Coronary artery (tissue), 2 donors: ENCODE results near the gene TRPV5.

Experiments
- DNase-seq: peaks from one replicate; pipeline ENCODE4 v3.0.0-alpha.2; 2017; ENCODE audit warnings: low spot score
- H3K27ac ChIP-seq, 2 donors: fragments of 200-600 bp; sonication (generic); one replicate each; pipeline ENCODE4 v1.5.1; 2016 to 2019
- H3K4me3 ChIP-seq: fragments of 200-600 bp; sonication (generic); 2 replicates; pipeline ENCODE4 v1.5.1; 2016; ENCODE audit warnings: mild to moderate bottlenecking, moderate library complexity
- TF ChIP-seq, protein P1 (sequence below): fragments of 200-600 bp; sonication (generic); IDR thresholded peaks from one replicate; pipeline ENCODE4 v1.5.1; 2019; ENCODE audit warnings: antibody characterized with exemption

The TRPV5 gene

DNA sequence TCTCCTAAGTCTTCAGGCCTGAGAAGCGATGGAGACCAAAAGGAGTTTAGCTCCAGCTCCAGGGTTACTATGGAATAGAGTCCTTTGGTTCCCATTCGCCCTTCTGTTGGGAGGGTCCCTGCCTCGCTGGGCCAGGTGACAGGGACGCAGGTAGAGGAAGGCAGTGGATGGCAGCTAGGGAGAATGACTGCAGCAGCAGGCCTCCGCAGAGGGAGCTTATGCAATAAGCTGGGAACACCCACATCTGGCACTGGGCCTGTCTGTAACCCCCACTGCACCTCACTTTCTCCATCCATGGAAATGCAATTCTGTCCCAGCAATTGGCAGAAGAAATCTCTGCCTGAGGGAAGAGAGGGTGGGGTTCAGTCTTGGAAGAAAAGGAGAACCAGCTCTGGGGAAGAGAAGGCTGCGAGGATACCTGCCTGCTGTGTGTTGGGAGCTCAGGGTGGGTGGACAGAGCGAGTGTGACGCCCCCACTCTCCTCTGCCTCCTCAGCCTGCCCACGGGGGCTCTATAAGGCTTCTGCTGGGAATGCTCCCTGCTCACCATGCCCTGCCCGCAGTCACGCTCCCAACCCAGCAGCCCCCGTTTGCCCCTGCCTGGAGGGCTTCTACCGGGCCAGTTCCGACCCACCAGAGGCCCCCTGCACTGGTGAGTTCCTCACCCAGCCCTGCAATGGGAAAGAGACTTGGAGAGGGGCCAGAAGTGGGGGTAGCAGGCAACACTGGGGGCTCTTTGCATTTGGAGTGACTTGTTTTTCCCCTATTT, 68.4 kb downstream of the TRPV5 start:
- H3K27ac ChIP-seq: no peak overlapping the region
- H3K4me3 ChIP-seq: no peak overlapping the region
- no peak for DNase-seq
- TF ChIP-seq, protein P1, sequence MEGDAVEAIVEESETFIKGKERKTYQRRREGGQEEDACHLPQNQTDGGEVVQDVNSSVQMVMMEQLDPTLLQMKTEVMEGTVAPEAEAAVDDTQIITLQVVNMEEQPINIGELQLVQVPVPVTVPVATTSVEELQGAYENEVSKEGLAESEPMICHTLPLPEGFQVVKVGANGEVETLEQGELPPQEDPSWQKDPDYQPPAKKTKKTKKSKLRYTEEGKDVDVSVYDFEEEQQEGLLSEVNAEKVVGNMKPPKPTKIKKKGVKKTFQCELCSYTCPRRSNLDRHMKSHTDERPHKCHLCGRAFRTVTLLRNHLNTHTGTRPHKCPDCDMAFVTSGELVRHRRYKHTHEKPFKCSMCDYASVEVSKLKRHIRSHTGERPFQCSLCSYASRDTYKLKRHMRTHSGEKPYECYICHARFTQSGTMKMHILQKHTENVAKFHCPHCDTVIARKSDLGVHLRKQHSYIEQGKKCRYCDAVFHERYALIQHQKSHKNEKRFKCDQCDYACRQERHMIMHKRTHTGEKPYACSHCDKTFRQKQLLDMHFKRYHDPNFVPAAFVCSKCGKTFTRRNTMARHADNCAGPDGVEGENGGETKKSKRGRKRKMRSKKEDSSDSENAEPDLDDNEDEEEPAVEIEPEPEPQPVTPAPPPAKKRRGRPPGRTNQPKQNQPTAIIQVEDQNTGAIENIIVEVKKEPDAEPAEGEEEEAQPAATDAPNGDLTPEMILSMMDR: no peak

DNA sequence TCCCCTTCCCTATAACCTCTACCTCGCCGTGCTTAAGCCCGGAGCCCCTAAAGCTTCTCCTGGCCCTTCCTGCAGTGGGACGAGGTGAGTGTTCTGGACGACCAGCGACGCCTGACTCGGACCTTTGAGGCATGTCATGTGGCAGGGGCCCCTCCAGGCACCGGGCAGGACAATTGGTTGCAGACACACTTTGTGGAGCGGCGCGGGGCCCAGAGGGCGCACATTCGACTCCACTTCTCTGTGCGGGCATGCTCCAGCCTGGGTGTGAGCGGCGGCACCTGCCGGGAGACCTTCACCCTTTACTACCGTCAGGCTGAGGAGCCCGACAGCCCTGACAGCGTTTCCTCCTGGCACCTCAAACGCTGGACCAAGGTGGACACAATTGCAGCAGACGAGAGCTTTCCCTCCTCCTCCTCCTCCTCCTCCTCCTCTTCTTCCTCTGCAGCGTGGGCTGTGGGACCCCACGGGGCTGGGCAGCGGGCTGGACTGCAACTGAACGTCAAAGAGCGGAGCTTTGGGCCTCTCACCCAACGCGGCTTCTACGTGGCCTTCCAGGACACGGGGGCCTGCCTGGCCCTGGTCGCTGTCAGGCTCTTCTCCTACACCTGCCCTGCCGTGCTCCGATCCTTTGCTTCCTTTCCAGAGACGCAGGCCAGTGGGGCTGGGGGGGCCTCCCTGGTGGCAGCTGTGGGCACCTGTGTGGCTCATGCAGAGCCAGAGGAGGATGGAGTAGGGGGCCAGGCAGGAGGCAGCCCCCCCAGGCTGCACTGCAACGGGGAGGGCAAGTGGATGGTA, 69.5 kb downstream of the TRPV5 start:
- no peak overlapping the region for H3K27ac ChIP-seq
- H3K4me3 ChIP-seq: no peak overlapping the region
- no peak for DNase-seq
- TF ChIP-seq, protein P1: no peak

DNA sequence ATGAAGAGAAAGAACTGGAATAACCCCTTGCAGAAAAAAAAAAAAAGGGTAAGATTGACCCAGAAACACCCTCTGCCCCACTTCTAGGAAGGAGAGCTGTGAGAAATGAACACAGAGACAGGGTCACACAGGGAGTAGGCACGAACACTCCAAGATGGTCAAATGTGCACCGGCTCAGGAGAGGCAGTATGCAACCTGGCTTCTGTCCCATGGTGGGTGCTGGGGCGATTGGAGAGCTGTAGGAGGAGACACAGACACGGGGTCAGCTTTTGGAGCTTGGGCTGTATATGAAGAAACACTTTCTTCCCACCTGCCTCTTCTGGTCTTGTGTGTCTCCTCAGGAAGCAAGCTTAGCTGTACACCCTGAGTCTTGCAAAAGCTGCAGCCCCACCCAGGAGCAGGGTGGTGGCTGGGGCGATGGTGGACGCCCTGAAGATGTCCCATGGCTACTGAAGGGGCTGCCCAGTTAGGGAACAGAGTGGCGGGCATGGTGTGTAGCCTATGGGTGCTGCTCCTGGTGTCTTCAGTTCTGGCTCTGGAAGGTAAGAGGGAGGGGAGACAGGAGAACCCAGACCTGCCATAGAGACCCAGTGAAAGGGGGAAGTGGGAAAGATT, 70.7 kb downstream of the TRPV5 start:
- DNase-seq: no peak
- TF ChIP-seq, protein P1: no peak
- Histone ChIP-seq H3K27ac (no peak overlapping the region), H3K4me3 (no peak overlapping the region)

DNA sequence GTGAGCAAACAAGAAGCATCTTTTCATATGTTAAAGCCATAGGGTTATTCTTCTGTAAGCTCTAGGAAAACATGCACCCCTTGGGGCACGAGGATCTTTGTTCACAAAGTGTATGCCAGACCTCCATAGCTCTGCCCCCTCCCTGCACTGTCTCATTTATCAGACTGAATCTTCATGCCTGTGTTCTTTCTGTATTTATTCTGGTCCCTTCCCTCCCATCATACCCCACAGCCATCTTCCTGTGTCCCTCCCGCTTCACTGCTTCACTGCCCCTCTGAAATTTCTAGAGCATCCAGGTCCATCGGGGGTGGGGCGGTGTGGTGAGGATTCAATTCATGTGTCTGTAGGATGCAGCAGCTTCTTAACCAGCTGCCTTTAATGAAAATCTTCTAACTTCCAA, 71.2 kb downstream of the TRPV5 start:
- DNase-seq: no peak

DNA sequence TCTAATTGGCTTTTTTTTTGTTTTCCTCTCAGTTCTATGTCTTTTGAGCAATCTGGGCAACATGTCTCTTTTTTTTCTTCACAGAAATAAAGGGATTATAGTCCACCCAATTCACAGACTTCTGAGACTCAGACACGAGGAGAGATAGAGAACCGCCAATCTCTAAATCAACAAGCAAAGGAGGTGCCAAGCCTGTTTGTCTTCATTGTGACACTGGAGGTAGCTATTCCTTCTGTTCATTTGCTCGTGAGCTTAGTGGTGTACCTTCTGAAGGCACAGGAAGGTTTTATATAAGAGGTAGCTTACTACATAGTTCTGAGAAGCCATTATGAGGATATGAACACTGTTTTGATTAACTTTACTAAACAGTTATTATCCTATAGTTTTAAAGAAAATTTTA, 72.6 kb downstream of the TRPV5 start:
- DNase-seq: no peak
- TF ChIP-seq, protein P1: no peak

More for the DNA sequence above, 71.2 kb downstream of the TRPV5 start:
- no peak overlapping the region for H3K4me3 ChIP-seq
- H3K27ac ChIP-seq: no peak overlapping the region
- TF ChIP-seq, protein P1: no peak

DNA sequence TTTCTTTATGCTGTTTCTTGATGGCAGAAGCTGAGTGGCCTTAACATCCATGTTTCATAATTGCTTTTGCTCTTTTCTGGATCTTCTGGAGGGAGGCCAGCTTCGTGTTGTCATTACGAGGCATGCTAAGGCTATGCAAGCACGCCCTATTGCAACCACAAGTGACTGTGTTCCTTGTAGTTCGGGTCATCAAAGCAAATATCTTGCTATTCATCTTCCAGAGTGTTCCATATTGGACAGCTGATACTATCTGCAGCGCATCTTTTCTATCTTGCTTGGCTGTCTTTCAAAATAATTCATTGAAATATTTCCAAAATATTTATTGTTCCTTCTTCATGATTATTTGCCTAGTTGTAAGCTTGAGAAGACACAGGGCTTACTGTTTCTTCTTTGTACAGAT, 73.7 kb downstream of the TRPV5 start:
- DNase-seq: no peak
- no peak overlapping the region for H3K27ac ChIP-seq
- no peak overlapping the region for H3K4me3 ChIP-seq
- TF ChIP-seq, protein P1: no peak

More for the DNA sequence above, 72.6 kb downstream of the TRPV5 start:
- no peak overlapping the region for H3K4me3 ChIP-seq
- no peak overlapping the region for H3K27ac ChIP-seq
